Smooth muscle cell of bladder (primary cell): ENCODE measurements around the gene MLXIP. TPM values are rescaled to one million over a fixed set of nuclear protein-coding genes. Genes with fewer than 3 reads are reported as not detected.

Experiments
- total RNA-seq: library from RNA; depleted of rRNA; stranded (reverse); fragments of >200 nt; gene quantifications from 2 replicates; pipeline ENCODE4 v1.2.3, GENCODE V29; 2014

The MLXIP gene, protein sequence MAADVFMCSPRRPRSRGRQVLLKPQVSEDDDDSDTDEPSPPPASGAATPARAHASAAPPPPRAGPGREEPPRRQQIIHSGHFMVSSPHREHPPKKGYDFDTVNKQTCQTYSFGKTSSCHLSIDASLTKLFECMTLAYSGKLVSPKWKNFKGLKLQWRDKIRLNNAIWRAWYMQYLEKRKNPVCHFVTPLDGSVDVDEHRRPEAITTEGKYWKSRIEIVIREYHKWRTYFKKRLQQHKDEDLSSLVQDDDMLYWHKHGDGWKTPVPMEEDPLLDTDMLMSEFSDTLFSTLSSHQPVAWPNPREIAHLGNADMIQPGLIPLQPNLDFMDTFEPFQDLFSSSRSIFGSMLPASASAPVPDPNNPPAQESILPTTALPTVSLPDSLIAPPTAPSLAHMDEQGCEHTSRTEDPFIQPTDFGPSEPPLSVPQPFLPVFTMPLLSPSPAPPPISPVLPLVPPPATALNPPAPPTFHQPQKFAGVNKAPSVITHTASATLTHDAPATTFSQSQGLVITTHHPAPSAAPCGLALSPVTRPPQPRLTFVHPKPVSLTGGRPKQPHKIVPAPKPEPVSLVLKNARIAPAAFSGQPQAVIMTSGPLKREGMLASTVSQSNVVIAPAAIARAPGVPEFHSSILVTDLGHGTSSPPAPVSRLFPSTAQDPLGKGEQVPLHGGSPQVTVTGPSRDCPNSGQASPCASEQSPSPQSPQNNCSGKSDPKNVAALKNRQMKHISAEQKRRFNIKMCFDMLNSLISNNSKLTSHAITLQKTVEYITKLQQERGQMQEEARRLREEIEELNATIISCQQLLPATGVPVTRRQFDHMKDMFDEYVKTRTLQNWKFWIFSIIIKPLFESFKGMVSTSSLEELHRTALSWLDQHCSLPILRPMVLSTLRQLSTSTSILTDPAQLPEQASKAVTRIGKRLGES
- total RNA-seq: 28.4 and 29.8 TPM in 2 replicates

DNA sequence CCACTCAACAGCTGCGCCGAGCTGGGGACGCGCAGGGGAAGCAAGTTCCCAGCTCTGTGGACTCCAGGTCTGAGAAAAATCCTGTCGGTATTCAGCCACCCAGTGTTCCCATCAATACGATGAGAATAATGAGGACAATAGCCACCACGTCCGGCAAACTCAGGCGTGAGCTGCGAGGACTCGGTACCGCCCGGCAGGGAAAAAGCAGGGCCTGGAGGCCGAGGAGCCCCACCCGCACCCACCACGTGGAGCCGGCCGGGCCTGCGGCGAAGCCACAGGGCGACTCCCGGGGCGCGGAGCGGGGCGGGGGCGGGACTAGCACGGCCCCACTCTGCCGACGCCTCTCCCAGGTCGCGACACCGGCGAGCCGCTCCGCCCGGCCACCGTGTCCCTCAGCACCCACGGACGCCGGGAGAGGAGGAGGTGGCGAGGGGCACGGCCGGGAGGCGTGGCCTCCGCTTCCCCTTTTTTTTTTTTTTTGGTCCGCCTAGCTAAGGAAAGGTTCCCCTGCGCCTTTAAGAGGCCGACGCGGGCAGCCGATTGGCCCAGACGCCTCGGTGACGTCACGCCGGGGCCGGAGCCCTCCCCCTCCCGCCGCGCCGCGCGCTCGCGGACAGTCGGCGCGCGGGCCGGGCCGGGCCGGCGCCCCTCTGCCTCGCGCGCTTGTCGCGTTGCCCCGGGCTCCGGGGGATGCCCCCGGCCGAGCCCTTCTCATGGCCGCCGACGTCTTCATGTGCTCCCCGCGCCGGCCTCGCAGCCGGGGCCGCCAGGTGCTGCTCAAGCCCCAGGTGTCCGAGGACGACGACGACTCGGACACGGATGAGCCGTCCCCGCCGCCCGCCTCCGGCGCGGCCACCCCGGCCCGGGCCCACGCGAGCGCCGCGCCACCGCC lies at the start of gene MLXIP:
TSS of gene MLXIP (plus strand) at position 616 of the 892 bp plus-strand sequence. CDS start at position 714, 98 bp downstream.

GRCh38 chr12:122174155-122174845 lies 95.7 kb downstream of the MLXIP start, which contains the start of gene IL31:
Gene IL31 (minus strand): TSS chr12:122174221. CDS start chr12:122174172, 49 bp downstream.

DNA sequence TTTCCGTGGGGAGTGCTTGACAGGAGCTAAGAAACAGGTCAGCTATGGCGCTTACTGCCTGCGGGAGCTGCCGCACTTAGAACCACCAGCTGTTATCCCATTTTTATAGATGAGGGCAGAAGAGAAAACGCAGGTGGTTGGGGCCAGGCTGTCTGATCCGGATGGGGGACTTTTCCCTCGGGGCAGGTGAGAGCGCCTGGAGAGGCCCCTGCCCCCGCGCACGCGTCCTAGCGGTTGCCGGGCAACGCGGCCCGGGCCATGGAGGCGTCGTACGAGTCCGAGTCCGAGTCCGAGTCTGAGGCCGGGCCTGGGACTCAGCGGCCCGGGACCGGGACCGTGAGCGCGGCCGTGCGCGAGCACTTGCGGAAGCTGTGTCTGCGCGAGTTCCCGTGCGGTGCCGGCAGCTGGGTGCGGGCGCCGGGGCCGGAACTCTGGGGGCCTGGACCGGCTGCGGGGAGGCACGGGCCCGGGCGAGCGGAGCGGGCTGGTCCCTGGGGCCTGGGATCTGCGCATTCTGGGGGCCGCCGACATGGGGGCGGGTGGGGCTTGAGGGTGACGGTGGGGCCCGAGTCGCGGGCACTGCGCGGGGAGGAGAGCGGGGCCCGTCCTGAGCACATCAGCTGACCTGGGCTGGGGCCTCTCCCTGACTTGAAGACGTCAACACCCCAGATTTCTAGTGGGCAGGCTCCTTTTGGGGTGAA lies 104.5 kb downstream of the MLXIP start, which contains the start of gene LRRC43:
TSS of gene LRRC43 (plus strand) at position 237 of the 701 bp plus-strand sequence. CDS start at position 259, 22 bp downstream.

Other genes starting within 250 kb of the MLXIP start
- gene HPD, start 219.9 kb upstream of the MLXIP start, total RNA-seq: 2.2 and 11.9 TPM in 2 replicates
- 77.2 and 88.6 TPM in 2 replicates for gene PSMD9, start 190.0 kb upstream of the MLXIP start, total RNA-seq
- gene CFAP251, start 160.2 kb upstream of the MLXIP start, total RNA-seq: 2.4 and 3.3 TPM in 2 replicates
- 2.4 and 3.7 TPM in 2 replicates for gene BCL7A, start 56.9 kb upstream of the MLXIP start, total RNA-seq
- gene IL31, start 95.5 kb downstream of the MLXIP start, total RNA-seq: not detected in 2 replicates
- 1.00 and 2.6 TPM in 2 replicates for gene LRRC43, start 104.4 kb downstream of the MLXIP start, total RNA-seq
- under 0.01 and 0.09 TPM in 2 replicates for gene B3GNT4, start 125.0 kb downstream of the MLXIP start, total RNA-seq
- gene DIABLO, start 147.3 kb downstream of the MLXIP start, total RNA-seq: 64.4 and 71.5 TPM in 2 replicates
- gene VPS33A, start 187.7 kb downstream of the MLXIP start, total RNA-seq: 18.1 and 19.0 TPM in 2 replicates